Spleen (tissue), 11 donors: ENCODE measurements around the gene SUN2. TPM values are rescaled to one million over a fixed set of nuclear protein-coding genes. Genes with fewer than 3 reads are reported as not detected.

Source experiments
- DNase-seq: peaks from one replicate; pipeline ENCODE4 v3.0.0-alpha.2; 2020
- H3K27ac ChIP-seq, 8 donors: fragments of 200-600 bp; sonication (generic) in 7 of 8; 1 replicate in 4 of 8; 2 replicates in 4 of 8; pipeline versions ENCODE4 v1.5.0 to v1.8.0; 2016 to 2021; ENCODE audit warnings: inconsistent platforms in 4 of 8, mild to moderate bottlenecking in 4 of 8, moderate library complexity in 1 of 8
- H3K27me3 ChIP-seq, 7 donors: fragments of 200-600 bp; sonication (generic) in 6 of 7; replicated peaks in 1 of 7; 1 replicate in 4 of 7; 2 replicates in 3 of 7; pipeline versions ENCODE4 v1.5.0 to v1.8.0; 2016 to 2021; ENCODE audit warnings: inconsistent platforms in 3 of 7, mild to moderate bottlenecking in 1 of 7
- H3K36me3 ChIP-seq, 6 donors: fragments of 200-600 bp; sonication (generic) in 5 of 6; 1 replicate in 4 of 6; 2 replicates in 2 of 6; pipeline versions ENCODE4 v1.5.0 to v1.8.0; 2016 to 2021; ENCODE audit warnings: inconsistent platforms in 2 of 6
- H3K4me1 ChIP-seq, 6 donors: fragments of 200-600 bp; sonication (generic) in 5 of 6; 1 replicate in 3 of 6; 2 replicates in 3 of 6; pipeline versions ENCODE4 v1.5.0 to v1.8.0; 2016 to 2021; ENCODE audit warnings: inconsistent platforms in 3 of 6
- H3K4me3 ChIP-seq, 8 donors: fragments of 200-600 bp; sonication (generic) in 7 of 8; 1 replicate in 4 of 8; 2 replicates in 4 of 8; pipeline versions ENCODE4 v1.5.0 to v1.8.0; 2016 to 2021; ENCODE audit warnings: inconsistent platforms in 4 of 8, mild to moderate bottlenecking in 4 of 8, moderate library complexity in 2 of 8
- H3K9me3 ChIP-seq, 8 donors: fragments of 200-600 bp; sonication (generic) in 7 of 8; 1 replicate in 4 of 8; 2 replicates in 4 of 8; pipeline versions ENCODE4 v1.5.0 to v1.8.0; 2016 to 2021; ENCODE audit warnings: inconsistent platforms in 4 of 8
- CTCF ChIP-seq, 11 experiments: fragments of 200-600 bp in 7 of 11; fragments of 450-650 bp in 4 of 11; sonication (generic) in 4 of 11; IDR thresholded peaks in 8 of 11; conservative IDR thresholded peaks in 3 of 11; 1 replicate in 7 of 11; 2 replicates in 4 of 11; pipeline versions ENCODE4 v1.4.0 to v1.8.0; 2016 to 2021; ENCODE audit warnings: antibody characterized with exemption in 11 of 11, inconsistent platforms in 4 of 11, mild to moderate bottlenecking in 1 of 11
- POLR2A ChIP-seq, 3 donors: fragments of 450-650 bp; IDR thresholded peaks; one replicate each; pipeline ENCODE4 v1.5.1; 2017; ENCODE audit warnings: antibody characterized with exemption in 3 of 3, mild to moderate bottlenecking in 1 of 3
- POLR2AphosphoS5 ChIP-seq, 3 donors: sonication (generic); formaldehyde crosslinking; IDR thresholded peaks; one replicate each; pipeline ENCODE4 v1.5.1; 2017; ENCODE audit warnings: antibody characterized with exemption in 3 of 3
- WGBS, 5 donors: extraction: QIAGEN DNeasy Blood & Tissue Kit in 3 of 5; methylation state at CpG; one replicate each; pipeline versions ENCODE4 v1.1.5 to v1.1.7; 2013 to 2018; 5-methylcytosine and 5-hydroxymethylcytosine counted together
- intact Hi-C: fragments of 100-400 bp; cut with DNase I; formaldehyde crosslinking; loops from one replicate; pipeline ENCODE4 v1.15.0; 2023; ENCODE audit warnings: low total_unique reads
- polyA plus RNA-seq, 3 donors: library from polyadenylated mRNA; stranded (reverse); fragments of 200-250 nt; gene quantifications; one replicate each; pipeline ENCODE4 v1.2.1, GENCODE V29; 2013
- total RNA-seq, 7 donors: library from RNA; depleted of rRNA in 3 of 7; stranded (reverse); fragments of >200 nt in 3 of 7; fragmentation: NEBNext Ultra II Directional in 4 of 7; extraction: Animal tissue kit (Norgen Biotek cat#: 25700) in 4 of 7; gene quantifications; one replicate each; pipeline versions ENCODE4 v1.1.0 to v1.2.1, GENCODE V29; 2016 to 2021
- donor health status: healthy with polysubstance abuse.
- donor health status: DM: no; HTN: no; CAD: no; lungs with moderate emphysema.
- donor health status: DM: no; HTN: no; CAD: no.
- donor health status: Bipolar disorder and iron deficiency.
- donor health status: healthy.
- donor health status: DM: no; HTN: no; CAD: no.
- donor health status: DM: yes; HTN: yes; CAD: no.

The SUN2 gene
- total and polyA plus RNA-seq, 10 donors = 35.4 to 455 (median 208) TPM

- WGBS, 5 donors = 0 to 1% (median 0%) methylated on average over 10 to 57 of the region's 57 CpGs
- peaks cover 0 to 3% (median 0%) of the 10 kb centered on the region in 6 donors for H3K36me3 ChIP-seq
- H3K4me1 ChIP-seq = peaks cover 50 to 73% (median 64%) of the 10 kb centered on the region in 6 donors
- TF ChIP-seq CTCF (IDR thresholded peaks at IDR 0.05 in 8 of 11, conservative IDR thresholded peaks at IDR 0.05 in 3 of 11) (no peak), POLR2A (IDR thresholded peaks at IDR 0.05) (no peak), POLR2AphosphoS5 (IDR thresholded peaks at IDR 0.05) (no peak)
- intact Hi-C loops = no loop called here
- no peaks in the 10 kb centered on the region for H3K9me3 ChIP-seq
- peak overlapping the region; percentile 59 to 79 (median 63) for H3K4me3 ChIP-seq
- peak; percentile 96 for DNase-seq
- peak overlapping the region; percentile 94 to 99 (median 98) for H3K27ac ChIP-seq
- no peaks in the 10 kb centered on the region for H3K27me3 ChIP-seq
These were observed 55.5 kb downstream of the SUN2 start for GRCh38 chr22:38700270-38700788.

- DNase-seq = no peak
- intact Hi-C loops = no loop called here
- Histone ChIP-seq H3K4me3 (peak overlapping the region; percentile 59 to 79 (median 63)), H3K9me3 (no peaks in the 10 kb centered on the region), H3K36me3 (peaks cover 0 to 3% (median 0%) of the 10 kb centered on the region in 6 donors), H3K4me1 (peaks cover 45 to 73% (median 59%) of the 10 kb centered on the region in 6 donors), H3K27me3 (no peaks in the 10 kb centered on the region), H3K27ac (peak overlapping the region; percentile 94 to 99 (median 98))
- 46 to 61% (median 56%) methylated on average over 6 of the region's 6 CpGs for WGBS, 5 donors
- no peak for TF ChIP-seq POLR2AphosphoS5 (IDR thresholded peaks at IDR 0.05)
- TF ChIP-seq POLR2A (IDR thresholded peaks at IDR 0.05) = no peak
- no peak for TF ChIP-seq CTCF (IDR thresholded peaks at IDR 0.05 in 8 of 11, conservative IDR thresholded peaks at IDR 0.05 in 3 of 11)
These were observed 56.0 kb downstream of the SUN2 start for GRCh38 chr22:38699784-38700183.

GRCh38 chr22:38699143-38699542, 56.7 kb downstream of the SUN2 start:
- Histone ChIP-seq H3K4me1 (peaks cover 42 to 72% (median 56%) of the 10 kb centered on the region in 6 donors), H3K4me3 (peak overlapping the region; percentile 59 to 79 (median 63))
- 39 to 78% (median 67%) methylated on average over 4 to 5 of the region's 5 CpGs for WGBS, 5 donors

More at GRCh38 chr22:38699143-38699542, 56.7 kb downstream of the SUN2 start:
- TF ChIP-seq POLR2A (IDR thresholded peaks at IDR 0.05) (no peak), POLR2AphosphoS5 (IDR thresholded peaks at IDR 0.05) (no peak), CTCF (IDR thresholded peaks at IDR 0.05 in 8 of 11, conservative IDR thresholded peaks at IDR 0.05 in 3 of 11) (no peak)
- Histone ChIP-seq H3K27ac (peak overlapping the region in 7 of 8 donors; percentile 97 to 99 (median 98)), H3K36me3 (peaks cover 0 to 9% (median 0%) of the 10 kb centered on the region in 6 donors), H3K9me3 (no peaks in the 10 kb centered on the region), H3K27me3 (no peaks in the 10 kb centered on the region)
- DNase-seq = no peak
- intact Hi-C loops = no loop called here
